Measurements from ENCODE around the gene PMPCA.

PMPCA gene

GRCh38 chr9:136410500-136411287, at the start of gene PMPCA, which contains the start of gene ENTR1:
TSS of gene PMPCA (plus strand) at chr9:136410658. CDS start at chr9:136410669, 11 bp downstream.
TSS of gene ENTR1 (minus strand) at chr9:136410614. CDS start at chr9:136410397, 217 bp downstream.
- Histone ChIP-seq H3K9me3 (ENCODE audit: low read length) (no peaks in the 10 kb centered on the region), H3K4me2 (ENCODE audit: low read length) (peak within 1 kb of the TSS; percentile 100), H4K20me1 (ENCODE audit: insufficient read depth, low read length) (no peaks in the 10 kb centered on the region), H3K36me3 (ENCODE audit: insufficient read depth, low read length) (peaks cover 67% of the 10 kb centered on the region), H2AFZ (ENCODE audit: low read length) (no peak within 1 kb of the TSS), H3K4me3 (ENCODE audit: low read depth, low read length, poor library complexity, severe bottlenecking) (peak within 1 kb of the TSS; percentile 100), H3K27me3 (ENCODE audit: insufficient read depth, low read length) (no peaks in the 10 kb centered on the region), H3K79me2 (ENCODE audit: insufficient read depth, low read length) (peaks cover 26% of the 10 kb centered on the region), H3K27ac (ENCODE audit: low read depth, low read length, poor library complexity, severe bottlenecking) (peak within 1 kb of the TSS; percentile 63), H3K4me1 (ENCODE audit: insufficient read depth, low read length, severe bottlenecking) (peaks cover 31% of the 10 kb centered on the region), H3K9ac (ENCODE audit: low read length) (peak within 1 kb of the TSS; percentile 100), H3F3A (ENCODE audit: insufficient read depth, low read length) (no peaks in the 10 kb centered on the region), H3K9me2 (ENCODE audit: low read depth, low read length) (no peaks in the 10 kb centered on the region)
- TF ChIP-seq CTCF (IDR thresholded peaks at IDR 0.05; ENCODE audit: low read length) (no peak), EZH2 (IDR thresholded peaks at IDR 0.05; ENCODE audit: borderline replicate concordance, low read length) (no peak)

GRCh38 chr9:136361047-136361753, 49.3 kb upstream of the PMPCA start:
- no peak for TF ChIP-seq EZH2 (IDR thresholded peaks at IDR 0.05; ENCODE audit: borderline replicate concordance, low read length)
- no peak for TF ChIP-seq CTCF (IDR thresholded peaks at IDR 0.05; ENCODE audit: low read length)
- no peaks in the 10 kb centered on the region for H3K79me2 ChIP-seq (ENCODE audit: insufficient read depth, low read length)
- no peak overlapping the region for H2AFZ ChIP-seq (ENCODE audit: low read length)
- no peak overlapping the region for H3K4me2 ChIP-seq (ENCODE audit: low read length)
- H3F3A ChIP-seq (ENCODE audit: insufficient read depth, low read length), result no peaks in the 10 kb centered on the region
- no peak overlapping the region for H3K27ac ChIP-seq (ENCODE audit: low read depth, low read length, poor library complexity, severe bottlenecking)
- H3K36me3 ChIP-seq (ENCODE audit: insufficient read depth, low read length), result no peaks in the 10 kb centered on the region; the same call in 1 of the 2 replicates
- peaks cover 4% of the 10 kb centered on the region; the same call in 1 of the 2 replicates for H3K27me3 ChIP-seq (ENCODE audit: insufficient read depth, low read length)
- H3K9me2 ChIP-seq (ENCODE audit: low read depth, low read length), result no peaks in the 10 kb centered on the region
- no peak overlapping the region for H3K4me3 ChIP-seq (ENCODE audit: low read depth, low read length, poor library complexity, severe bottlenecking)
- H3K4me1 ChIP-seq (ENCODE audit: insufficient read depth, low read length, severe bottlenecking), result peaks cover 11% of the 10 kb centered on the region
- H4K20me1 ChIP-seq (ENCODE audit: insufficient read depth, low read length), result no peaks in the 10 kb centered on the region
- no peaks in the 10 kb centered on the region for H3K9me3 ChIP-seq (ENCODE audit: low read length)
- no peak overlapping the region for H3K9ac ChIP-seq (ENCODE audit: low read length)

GRCh38 chr9:136361754-136362449, 48.6 kb upstream of the PMPCA start:
- TF ChIP-seq EZH2 (IDR thresholded peaks at IDR 0.05; ENCODE audit: borderline replicate concordance, low read length) (no peak), CTCF (IDR thresholded peaks at IDR 0.05; ENCODE audit: low read length) (no peak)
- H3K4me1 ChIP-seq (ENCODE audit: insufficient read depth, low read length, severe bottlenecking), result peaks cover 11% of the 10 kb centered on the region
- no peaks in the 10 kb centered on the region for H3K79me2 ChIP-seq (ENCODE audit: insufficient read depth, low read length)
- H3K4me2 ChIP-seq (ENCODE audit: low read length), result no peak overlapping the region
- H3K27me3 ChIP-seq (ENCODE audit: insufficient read depth, low read length), result peaks cover under 1% of the 10 kb centered on the region; the same call in 1 of the 2 replicates
- no peaks in the 10 kb centered on the region; the same call in 1 of the 2 replicates for H3K36me3 ChIP-seq (ENCODE audit: insufficient read depth, low read length)
- H3K9me3 ChIP-seq (ENCODE audit: low read length), result no peaks in the 10 kb centered on the region
- H3K4me3 ChIP-seq (ENCODE audit: low read depth, low read length, poor library complexity, severe bottlenecking), result no peak overlapping the region
- H3K27ac ChIP-seq (ENCODE audit: low read depth, low read length, poor library complexity, severe bottlenecking), result no peak overlapping the region
- no peak overlapping the region for H3K9ac ChIP-seq (ENCODE audit: low read length)
- no peaks in the 10 kb centered on the region for H4K20me1 ChIP-seq (ENCODE audit: insufficient read depth, low read length)
- H2AFZ ChIP-seq (ENCODE audit: low read length), result no peak overlapping the region
- no peaks in the 10 kb centered on the region for H3F3A ChIP-seq (ENCODE audit: insufficient read depth, low read length)
- no peaks in the 10 kb centered on the region for H3K9me2 ChIP-seq (ENCODE audit: low read depth, low read length)

Measured in OCI-LY1 (cell line).